ENCODE data around the gene S100A2. TPM values are rescaled to one million over a fixed set of nuclear protein-coding genes. Genes with fewer than 3 reads are reported as not detected.
A peak's percentile ranks its signal among the peaks of the same experiment; 100 is the strongest.

Gene S100A2
- total RNA-seq, 1 donor from 2014 or later = 3.8 TPM

DNA sequence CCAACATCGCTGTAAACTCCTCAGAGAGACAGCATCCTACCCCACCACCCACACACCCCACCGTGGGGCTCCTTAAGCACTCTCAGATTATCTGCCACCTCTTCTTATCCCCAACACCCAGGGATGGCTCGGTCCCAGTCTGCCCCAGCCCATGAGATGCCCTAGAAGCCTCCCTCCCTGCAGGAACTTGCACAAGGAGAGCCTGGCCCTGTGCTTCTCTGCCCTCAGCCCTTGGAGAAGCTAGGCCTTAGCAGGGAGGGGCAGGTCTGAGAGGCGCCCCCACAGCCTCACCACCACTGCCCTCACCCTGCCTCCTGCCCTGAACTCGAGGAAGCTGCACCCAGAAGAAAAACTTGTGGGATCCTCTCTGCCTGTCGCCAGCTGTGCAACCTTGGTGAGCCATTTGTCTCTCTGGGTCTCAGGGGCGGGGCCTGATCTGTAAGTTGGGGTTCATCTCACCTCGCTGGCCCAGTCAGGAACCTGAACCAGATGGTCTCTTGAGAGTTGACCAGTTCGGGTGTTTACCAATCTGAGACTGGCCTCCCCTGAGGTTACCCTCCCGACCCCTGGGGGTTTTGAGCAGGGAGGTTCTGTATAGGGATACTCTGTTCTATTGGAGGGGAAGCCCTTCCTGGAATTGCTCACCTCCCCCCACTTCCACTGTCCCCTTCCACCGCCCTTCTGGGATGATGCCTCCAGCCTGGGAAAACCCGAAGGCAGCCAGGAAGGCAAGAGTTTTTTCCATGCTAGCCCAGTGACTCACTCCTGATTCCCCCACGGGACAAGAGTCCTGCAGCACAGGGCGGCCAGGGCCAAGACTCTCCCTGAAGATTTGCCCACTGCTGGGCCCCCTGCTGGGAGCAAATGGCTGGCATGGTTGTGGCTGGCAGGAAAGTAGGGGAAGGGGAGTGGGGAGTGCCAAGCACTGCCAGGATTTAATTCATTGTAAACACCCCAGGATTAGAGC is 16.6 kb downstream of the S100A2 start, which contains the start of gene S100A3:
S100A3 (minus strand) TSS at position 537 of the 967 bp plus-strand sequence. CDS start 773 bp downstream, outside the sequence.
- Histone ChIP-seq H3K9ac (ENCODE audit: low read length) (peak within 1 kb of the TSS; percentile 69), H3K36me3 (ENCODE audit: insufficient read depth, low read length) (no peaks in the 10 kb centered on the region), H2AFZ (ENCODE audit: low read depth, low read length) (peak within 1 kb of the TSS; percentile 62), H3K4me2 (ENCODE audit: low read length) (peak within 1 kb of the TSS; percentile 62), H3K27ac (ENCODE audit: low read depth, low read length) (peak within 1 kb of the TSS; percentile 66), H3K9me3 (ENCODE audit: insufficient read depth, low read depth, low read length) (no peaks in the 10 kb centered on the region), H3K4me1 (ENCODE audit: insufficient read depth, low read length) (peaks cover 39% of the 10 kb centered on the region), H3K4me3 (ENCODE audit: insufficient read depth, low read depth, low read length) (no peak within 1 kb of the TSS), H4K20me1 (ENCODE audit: insufficient read depth, low read length) (no peaks in the 10 kb centered on the region), H3K27me3 (ENCODE audit: insufficient read depth, low read length) (no peaks in the 10 kb centered on the region), H3K79me2 (ENCODE audit: insufficient read depth, low read length) (no peaks in the 10 kb centered on the region)
- Mint-ChIP-seq H3K27me3 (ENCODE audit: low read depth, unreplicated experiment) (no peaks in the 10 kb centered on the region), H3K27ac (ENCODE audit: unreplicated experiment) (peak within 1 kb of the TSS; percentile 88), H3K4me3 (ENCODE audit: unreplicated experiment) (peak within 1 kb of the TSS; percentile 70), H3K36me3 (ENCODE audit: low read depth, unreplicated experiment) (no peaks in the 10 kb centered on the region), H3K4me1 (ENCODE audit: low read depth, unreplicated experiment) (peaks cover 69% of the 10 kb centered on the region), H3K9me3 (ENCODE audit: unreplicated experiment) (no peaks in the 10 kb centered on the region)
- peak; percentile 49 for FAIRE-seq
- DNase-seq (ENCODE audit: low read depth) = peak; percentile 84
- TF ChIP-seq CTCF (IDR thresholded peaks at IDR 0.05; ENCODE audit: insufficient read depth, low read depth, low read length) (no peak), EZH2 (IDR thresholded peaks at IDR 0.05; ENCODE audit: insufficient read depth, low read length) (no peak)

- TF ChIP-seq EZH2 (IDR thresholded peaks at IDR 0.05; ENCODE audit: insufficient read depth, low read length) (no peak), CTCF (IDR thresholded peaks at IDR 0.05; ENCODE audit: insufficient read depth, low read depth, low read length) (no peak)
- H3K27ac ChIP-seq (ENCODE audit: low read depth, low read length) = no peak overlapping the region
- H3K79me2 ChIP-seq (ENCODE audit: insufficient read depth, low read length) = no peaks in the 10 kb centered on the region
- H3K27me3 ChIP-seq (ENCODE audit: insufficient read depth, low read length) = no peaks in the 10 kb centered on the region
- no peak overlapping the region for H2AFZ ChIP-seq (ENCODE audit: low read depth, low read length)
- no peak overlapping the region for H3K27ac Mint-ChIP-seq (ENCODE audit: unreplicated experiment)
- H3K4me2 ChIP-seq (ENCODE audit: low read length) = no peak overlapping the region
- H3K4me3 ChIP-seq (ENCODE audit: insufficient read depth, low read depth, low read length) = no peak overlapping the region
- peaks cover 40% of the 10 kb centered on the region for H3K4me1 ChIP-seq (ENCODE audit: insufficient read depth, low read length)
- H3K36me3 Mint-ChIP-seq (ENCODE audit: low read depth, unreplicated experiment) = no peaks in the 10 kb centered on the region
- no peaks in the 10 kb centered on the region for H3K9me3 Mint-ChIP-seq (ENCODE audit: unreplicated experiment)
- H3K9ac ChIP-seq (ENCODE audit: low read length) = no peak overlapping the region
- H3K27me3 Mint-ChIP-seq (ENCODE audit: low read depth, unreplicated experiment) = no peaks in the 10 kb centered on the region
- no peaks in the 10 kb centered on the region for H3K36me3 ChIP-seq (ENCODE audit: insufficient read depth, low read length)
- H3K4me3 Mint-ChIP-seq (ENCODE audit: unreplicated experiment) = no peak overlapping the region
- no peak for DNase-seq (ENCODE audit: low read depth)
- H4K20me1 ChIP-seq (ENCODE audit: insufficient read depth, low read length) = no peaks in the 10 kb centered on the region
- FAIRE-seq = no peak
- no peaks in the 10 kb centered on the region for H3K9me3 ChIP-seq (ENCODE audit: insufficient read depth, low read depth, low read length)
- H3K4me1 Mint-ChIP-seq (ENCODE audit: low read depth, unreplicated experiment) = peaks cover 68% of the 10 kb centered on the region
Observed at GRCh38 chr1:153547560-153548551, 17.8 kb downstream of the S100A2 start.

Data from astrocyte (in vitro differentiated cells and primary cell).